Tibial nerve (tissue), 4 donors: ENCODE results near the gene SLC66A3. TPM values are rescaled to one million over a fixed set of nuclear protein-coding genes. Genes with fewer than 3 reads are reported as not detected.

Experiments
- DNase-seq, 2 donors: peaks; one replicate each; pipeline ENCODE4 v3.0.0-alpha.2; 2019; ENCODE audit warnings: low spot score in 2 of 2
- H3K27ac ChIP-seq, 4 donors: fragments of 200-600 bp; sonication (generic) in 3 of 4; one replicate each; pipeline ENCODE4 v1.5.1; 2017 to 2019; ENCODE audit warnings: mild to moderate bottlenecking in 1 of 4
- H3K27me3 ChIP-seq, 2 donors: fragments of 200-600 bp; sonication (generic) in 1 of 2; one replicate each; pipeline versions ENCODE4 v1.5.1 to v1.6.0; 2017 to 2019
- H3K36me3 ChIP-seq, 3 donors: fragments of 200-600 bp; sonication (generic); one replicate each; pipeline ENCODE4 v1.5.1; 2018 to 2019
- H3K4me1 ChIP-seq, 4 donors: fragments of 200-600 bp; sonication (generic) in 3 of 4; one replicate each; pipeline ENCODE4 v1.5.1; 2017 to 2019
- H3K4me3 ChIP-seq, 4 donors: fragments of 200-600 bp; sonication (generic) in 3 of 4; one replicate each; pipeline ENCODE4 v1.5.1; 2017 to 2019; ENCODE audit warnings: mild to moderate bottlenecking in 1 of 4, moderate library complexity in 1 of 4
- H3K9me3 ChIP-seq, 4 donors: fragments of 200-600 bp; sonication (generic) in 3 of 4; one replicate each; pipeline ENCODE4 v1.5.1; 2017 to 2019
- CTCF ChIP-seq, 5 experiments: fragments of 200-600 bp in 3 of 5; fragments of 450-650 bp in 2 of 5; sonication (generic) in 3 of 5; IDR thresholded peaks; one replicate each; pipeline ENCODE4 v1.5.1; 2016 to 2019; ENCODE audit warnings: antibody characterized with exemption in 5 of 5, mild to moderate bottlenecking in 3 of 5, moderate library complexity in 2 of 5
- EP300 ChIP-seq, 2 donors: sonication (generic); formaldehyde crosslinking; IDR thresholded peaks; one replicate each; pipeline ENCODE4 v1.6.1; 2017; ENCODE audit warnings: antibody characterized with exemption in 2 of 2, mild to moderate bottlenecking in 1 of 2
- POLR2A ChIP-seq, 2 donors: fragments of 450-650 bp; IDR thresholded peaks; one replicate each; pipeline ENCODE4 v1.6.1; 2017; ENCODE audit warnings: antibody characterized with exemption in 2 of 2, mild to moderate bottlenecking in 2 of 2, moderate library complexity in 2 of 2
- WGBS, 2 donors: methylation state at CpG; one replicate each; pipeline ENCODE4 v1.1.5; 2018; 5-methylcytosine and 5-hydroxymethylcytosine counted together
- total RNA-seq, 4 donors: library from RNA; depleted of rRNA; stranded (reverse); fragments of >200 nt; gene quantifications; one replicate each; pipeline ENCODE4 v1.1.0, GENCODE V29; 2016

Gene SLC66A3
- total RNA-seq, 4 donors from 2014 or later: 49.8 to 120 (median 112) TPM

GRCh38 chr2:11212645-11213044 is 57.4 kb downstream of the SLC66A3 start:
- H3K9me3 ChIP-seq: no peaks in the 10 kb centered on the region
- H3K27ac ChIP-seq: no peak overlapping the region
- H3K27me3 ChIP-seq: no peaks in the 10 kb centered on the region
- no peak for TF ChIP-seq POLR2A (IDR thresholded peaks at IDR 0.05)
- no peak for TF ChIP-seq CTCF (IDR thresholded peaks at IDR 0.05)
- no peak for TF ChIP-seq EP300 (IDR thresholded peaks at IDR 0.05)
- peaks cover 0 to 73% (median 0%) of the 10 kb centered on the region in 3 donors for H3K36me3 ChIP-seq
- H3K4me3 ChIP-seq: no peak overlapping the region
- no peak for DNase-seq
- H3K4me1 ChIP-seq: no peaks in the 10 kb centered on the region

GRCh38 chr2:11213090-11213638 is 57.9 kb downstream of the SLC66A3 start:
- Histone ChIP-seq H3K27ac (no peak overlapping the region), H3K4me3 (no peak overlapping the region), H3K9me3 (no peaks in the 10 kb centered on the region), H3K4me1 (no peaks in the 10 kb centered on the region), H3K36me3 (peaks cover 0 to 72% (median 0%) of the 10 kb centered on the region in 3 donors), H3K27me3 (no peaks in the 10 kb centered on the region)
- DNase-seq: no peak
- 77 to 78% methylated on average over 5 of the region's 5 CpGs for WGBS, 2 donors
- TF ChIP-seq EP300 (IDR thresholded peaks at IDR 0.05): no peak
- no peak for TF ChIP-seq CTCF (IDR thresholded peaks at IDR 0.05)
- TF ChIP-seq POLR2A (IDR thresholded peaks at IDR 0.05): no peak

GRCh38 chr2:11213975-11214374 is 58.7 kb downstream of the SLC66A3 start:
- H3K36me3 ChIP-seq: peaks cover 0 to 73% (median 0%) of the 10 kb centered on the region in 3 donors
- WGBS, 2 donors: 79 to 90% methylated on average over 1 of the region's 1 CpG

GRCh38 chr2:11214770-11215169 is 59.5 kb downstream of the SLC66A3 start:
- H3K4me1 ChIP-seq: no peaks in the 10 kb centered on the region
- WGBS, 2 donors: 85 to 89% methylated on average over 4 of the region's 4 CpGs
- TF ChIP-seq POLR2A (IDR thresholded peaks at IDR 0.05) (no peak), EP300 (IDR thresholded peaks at IDR 0.05) (no peak), CTCF (IDR thresholded peaks at IDR 0.05) (no peak)
- peaks cover 0 to 80% (median 0%) of the 10 kb centered on the region in 3 donors for H3K36me3 ChIP-seq
- H3K9me3 ChIP-seq: no peaks in the 10 kb centered on the region
- H3K27ac ChIP-seq: no peak overlapping the region
- DNase-seq: no peak
- no peaks in the 10 kb centered on the region for H3K27me3 ChIP-seq
- H3K4me3 ChIP-seq: no peak overlapping the region

More at GRCh38 chr2:11213975-11214374, 58.7 kb downstream of the SLC66A3 start:
- H3K4me3 ChIP-seq: no peak overlapping the region
- no peaks in the 10 kb centered on the region for H3K9me3 ChIP-seq
- no peak for TF ChIP-seq POLR2A (IDR thresholded peaks at IDR 0.05)
- no peak for TF ChIP-seq EP300 (IDR thresholded peaks at IDR 0.05)
- no peak for TF ChIP-seq CTCF (IDR thresholded peaks at IDR 0.05)
- no peaks in the 10 kb centered on the region for H3K27me3 ChIP-seq
- no peaks in the 10 kb centered on the region for H3K4me1 ChIP-seq
- H3K27ac ChIP-seq: no peak overlapping the region
- DNase-seq: no peak

GRCh38 chr2:11215407-11215806 is 60.1 kb downstream of the SLC66A3 start:
- TF ChIP-seq POLR2A (IDR thresholded peaks at IDR 0.05): no peak
- TF ChIP-seq CTCF (IDR thresholded peaks at IDR 0.05): no peak
- no peak for TF ChIP-seq EP300 (IDR thresholded peaks at IDR 0.05)
- Histone ChIP-seq H3K4me1 (no peaks in the 10 kb centered on the region), H3K4me3 (no peak overlapping the region), H3K27ac (no peak overlapping the region), H3K36me3 (peaks cover 0 to 80% (median 0%) of the 10 kb centered on the region in 3 donors), H3K9me3 (no peaks in the 10 kb centered on the region), H3K27me3 (no peaks in the 10 kb centered on the region)
- 95 to 97% methylated on average over 3 of the region's 3 CpGs for WGBS, 2 donors
- no peak for DNase-seq
